Esophagus squamous epithelium (tissue), 5 donors: ENCODE results near the gene PSORS1C1. TPM values are rescaled to one million over a fixed set of nuclear protein-coding genes. Genes with fewer than 3 reads are reported as not detected.
A peak's percentile ranks its signal among the peaks of the same experiment; 100 is the strongest.

Source experiments
- DNase-seq: peaks from one replicate; lab custom pipeline; 2025; lab: John Stamatoyannopoulos, UW
- H3K27ac ChIP-seq, 4 donors: fragments of 200-600 bp; sonication (generic); one replicate each; pipeline ENCODE4 v1.5.1; 2016 to 2019; ENCODE audit warnings: mild to moderate bottlenecking in 1 of 4
- H3K27me3 ChIP-seq, 4 donors: fragments of 200-600 bp; sonication (generic); 1 replicate in 3 of 4; 2 replicates in 1 of 4; pipeline versions ENCODE4 v1.5.1 to v1.6.0; 2017 to 2021; ENCODE audit warnings: antibody characterized with exemption in 1 of 4
- H3K36me3 ChIP-seq, 3 donors: fragments of 200-600 bp; sonication (generic); one replicate each; pipeline ENCODE4 v1.5.1; 2016 to 2019
- H3K4me1 ChIP-seq, 3 donors: fragments of 200-600 bp; sonication (generic); one replicate each; pipeline ENCODE4 v1.5.1; 2017 to 2019
- H3K4me3 ChIP-seq, 4 donors: fragments of 200-600 bp; sonication (generic); 1 replicate in 3 of 4; 2 replicates in 1 of 4; pipeline ENCODE4 v1.5.1; 2016 to 2019; ENCODE audit warnings: mild to moderate bottlenecking in 2 of 4, moderate library complexity in 1 of 4
- H3K9me3 ChIP-seq, 3 donors: fragments of 200-600 bp; sonication (generic); one replicate each; pipeline ENCODE4 v1.5.1; 2016 to 2019
- CTCF ChIP-seq, 6 experiments: fragments of 450-650 bp in 4 of 6; fragments of 200-600 bp in 2 of 6; sonication (generic) in 2 of 6; IDR thresholded peaks; one replicate each; pipeline ENCODE4 v1.5.1; 2016 to 2019; ENCODE audit warnings: antibody characterized with exemption in 6 of 6, mild to moderate bottlenecking in 4 of 6, moderate library complexity in 4 of 6
- POLR2A ChIP-seq, 4 donors: fragments of 450-650 bp; IDR thresholded peaks; one replicate each; pipeline ENCODE4 v1.6.1; 2017; ENCODE audit warnings: antibody characterized with exemption in 4 of 4, mild to moderate bottlenecking in 4 of 4, moderate library complexity in 3 of 4
- WGBS, 2 donors: methylation state at CpG; one replicate each; pipeline ENCODE4 v1.1.5; 2018; 5-methylcytosine and 5-hydroxymethylcytosine counted together
- intact Hi-C: fragments of 100-400 bp; cut with DNase I; formaldehyde crosslinking; loops from one replicate; pipeline ENCODE4 v1.15.0; 2022
- total RNA-seq, 4 donors: library from RNA; depleted of rRNA; stranded (reverse); fragments of >200 nt; gene quantifications; one replicate each; pipeline ENCODE4 v1.1.0, GENCODE V29; 2016
- donor health status: DM: yes; HTN: yes; CAD: no.

Gene PSORS1C1
- total RNA-seq, 4 donors from 2014 or later = 0.06 to 2.7 (median 1.2) TPM

GRCh38 chr6:31070711-31071197 is 43.8 kb upstream of the PSORS1C1 start:
- intact Hi-C loops = no loop called here
- WGBS, 2 donors = 36 to 40% methylated on average over 5 to 6 of the region's 6 CpGs
- no peaks in the 10 kb centered on the region for H3K9me3 ChIP-seq
- H3K4me3 ChIP-seq = no peak overlapping the region
- H3K27me3 ChIP-seq = no peaks in the 10 kb centered on the region
- peak overlapping the region in 3 of 4 donors; percentile 2 to 53 (median 27) for H3K27ac ChIP-seq
- H3K4me1 ChIP-seq = peaks cover 0 to 58% (median 10%) of the 10 kb centered on the region in 3 donors
- TF ChIP-seq POLR2A (IDR thresholded peaks at IDR 0.05) (no peak), CTCF (IDR thresholded peaks at IDR 0.05) (peak in 5 of 6 experiments; percentile 22 to 76 (median 62))
- DNase-seq = no peak
- no peaks in the 10 kb centered on the region for H3K36me3 ChIP-seq

GRCh38 chr6:31074401-31074800 is 40.2 kb upstream of the PSORS1C1 start:
- no peaks in the 10 kb centered on the region for H3K9me3 ChIP-seq
- H3K4me1 ChIP-seq = peaks cover 0 to 35% (median 11%) of the 10 kb centered on the region in 3 donors
- TF ChIP-seq CTCF (IDR thresholded peaks at IDR 0.05) = no peak
- no peak for TF ChIP-seq POLR2A (IDR thresholded peaks at IDR 0.05)
- intact Hi-C loops = no loop called here
- DNase-seq = no peak
- H3K27ac ChIP-seq = no peak overlapping the region
- H3K36me3 ChIP-seq = no peaks in the 10 kb centered on the region
- H3K27me3 ChIP-seq = no peaks in the 10 kb centered on the region
- H3K4me3 ChIP-seq = no peak overlapping the region
- 53 to 58% methylated on average over 4 of the region's 4 CpGs for WGBS, 2 donors

GRCh38 chr6:31075528-31075927 is 39.1 kb upstream of the PSORS1C1 start:
- DNase-seq = no peak
- no peak overlapping the region for H3K4me3 ChIP-seq
- no peak overlapping the region for H3K27ac ChIP-seq
- peaks cover 0 to 36% (median 11%) of the 10 kb centered on the region in 3 donors for H3K4me1 ChIP-seq
- WGBS, 2 donors = 50 to 78% methylated on average over 1 of the region's 1 CpG
- H3K27me3 ChIP-seq = peaks cover 0 to 2% (median 0%) of the 10 kb centered on the region in 4 donors
- TF ChIP-seq POLR2A (IDR thresholded peaks at IDR 0.05) (no peak), CTCF (IDR thresholded peaks at IDR 0.05) (no peak)
- intact Hi-C loops = no loop called here
- no peaks in the 10 kb centered on the region for H3K36me3 ChIP-seq
- no peaks in the 10 kb centered on the region for H3K9me3 ChIP-seq

GRCh38 chr6:31076611-31077010 is 38.0 kb upstream of the PSORS1C1 start:
- WGBS, 2 donors = 87 to 94% methylated on average over 4 of the region's 4 CpGs
- intact Hi-C loops = no loop called here
- TF ChIP-seq POLR2A (IDR thresholded peaks at IDR 0.05) (no peak), CTCF (IDR thresholded peaks at IDR 0.05) (no peak)

GRCh38 chr6:31079656-31080261 is 34.8 kb upstream of the PSORS1C1 start:
- 21 to 22% methylated on average over 13 to 21 of the region's 22 CpGs for WGBS, 2 donors

More at GRCh38 chr6:31076611-31077010, 38.0 kb upstream of the PSORS1C1 start:
- Histone ChIP-seq H3K4me1 (peaks cover 0 to 28% (median 11%) of the 10 kb centered on the region in 3 donors), H3K4me3 (no peak overlapping the region), H3K36me3 (no peaks in the 10 kb centered on the region), H3K27me3 (peaks cover 0 to 5% (median 0%) of the 10 kb centered on the region in 4 donors), H3K27ac (no peak overlapping the region), H3K9me3 (no peaks in the 10 kb centered on the region)
- DNase-seq = no peak

More at GRCh38 chr6:31079656-31080261, 34.8 kb upstream of the PSORS1C1 start:
- Histone ChIP-seq H3K9me3 (no peaks in the 10 kb centered on the region), H3K27me3 (peaks cover 0 to 10% (median 0%) of the 10 kb centered on the region in 4 donors), H3K36me3 (no peaks in the 10 kb centered on the region), H3K4me1 (peaks cover 0 to 32% (median 3%) of the 10 kb centered on the region in 3 donors), H3K4me3 (peak overlapping the region in 1 of 4 donors; percentile 41), H3K27ac (no peak overlapping the region)
- DNase-seq = no peak
- intact Hi-C loops = loop anchor here (10.0 kb wide), 1 partner anchor 255 kb away; no protein-coding TSS in a partner anchor
- TF ChIP-seq CTCF (IDR thresholded peaks at IDR 0.05) = peak; percentile 42 to 87 (median 74)
- no peak for TF ChIP-seq POLR2A (IDR thresholded peaks at IDR 0.05)
